Mucosa of descending colon (tissue), 3 donors: ENCODE measurements around the gene UMAD1. TPM values are rescaled to one million over a fixed set of nuclear protein-coding genes. Genes with fewer than 3 reads are reported as not detected.

Experiments
- ATAC-seq: fragments of 200-7000 bp; cut with Tn5 transposase; one replicate; pipeline ENCODE4 v1.9.1; 2020; ENCODE audit warnings: mild to moderate bottlenecking, moderate library complexity
- DNase-seq, 3 donors: peaks; one replicate each; pipeline ENCODE4 v3.0.0-alpha.2; 2020
- H3K36me3 ChIP-seq: fragments of 200-600 bp; one replicate; pipeline ENCODE4 v1.8.0; 2021; ENCODE audit warnings: low read depth, mild to moderate bottlenecking
- H3K4me1 ChIP-seq: fragments of 200-600 bp; one replicate; pipeline ENCODE4 v1.8.0; 2021; ENCODE audit warnings: low read depth, mild to moderate bottlenecking
- H3K4me3 ChIP-seq: fragments of 200-600 bp; one replicate; pipeline ENCODE4 v1.8.0; 2021; ENCODE audit warnings: mild to moderate bottlenecking
- H3K9me3 ChIP-seq: fragments of 200-600 bp; one replicate; pipeline ENCODE4 v1.8.0; 2021; ENCODE audit warnings: mild to moderate bottlenecking
- intact Hi-C, 2 donors: fragments of 100-400 bp; cut with DNase I in 1 of 2; cut with micrococcal nuclease in 1 of 2; formaldehyde crosslinking; loops; one replicate each; pipeline versions ENCODE4 v1.11.0 to v1.11.1; 2022; cut with DNase I, micrococcal nuclease
- total RNA-seq, 3 donors: library from RNA; stranded (reverse); fragmentation: NEBNext Ultra II Directional in 2 of 3; extraction: Animal tissue kit (Norgen Biotek cat#: 25700) in 2 of 3; gene quantifications; one replicate each; pipeline versions ENCODE4 v1.2.1 to v1.2.4, GENCODE V29; 2021 to 2023
- TF ChIP-seq, protein P1 (sequence below): fragments of 200-600 bp; IDR thresholded peaks from one replicate; pipeline ENCODE4 v1.8.0; 2022; ENCODE audit warnings: antibody characterized with exemption, mild to moderate bottlenecking
- donor health status: DM: no; HTN: no; CAD: no; lungs with moderate emphysema.
- donor health status: DM: no; HTN: no; CAD: no.
- donor health status: DM: no; HTN: yes; CAD: no.

Gene UMAD1
- total RNA-seq, 3 donors from 2014 or later, result 18.5 to 22.1 (median 18.6) TPM

DNA sequence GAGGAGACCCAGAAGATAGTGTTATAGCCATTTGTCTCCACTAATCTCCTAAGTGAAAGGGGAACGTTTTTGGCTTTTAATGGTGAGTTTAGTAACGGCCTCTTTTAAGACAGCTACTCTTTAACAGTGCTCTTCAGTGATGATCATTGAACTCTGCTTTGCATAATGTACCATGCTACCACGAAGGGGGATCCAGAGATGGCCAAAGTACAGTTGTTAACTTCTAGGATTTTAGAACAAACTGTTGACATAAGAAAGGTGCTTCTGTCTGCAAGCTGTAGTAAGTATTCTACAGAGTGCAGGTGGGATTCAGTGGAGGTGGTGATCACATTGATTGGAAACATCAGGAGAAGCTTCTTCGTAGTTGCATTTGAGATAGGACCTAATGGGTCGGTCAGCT lies 192.0 kb downstream of the UMAD1 start:
- no peak for ATAC-seq
- Histone ChIP-seq H3K36me3 (no peaks in the 10 kb centered on the region), H3K9me3 (no peaks in the 10 kb centered on the region), H3K4me3 (no peak overlapping the region), H3K4me1 (no peaks in the 10 kb centered on the region)
- intact Hi-C loops, result no loop called here
- no peak for DNase-seq
- TF ChIP-seq, protein P1, sequence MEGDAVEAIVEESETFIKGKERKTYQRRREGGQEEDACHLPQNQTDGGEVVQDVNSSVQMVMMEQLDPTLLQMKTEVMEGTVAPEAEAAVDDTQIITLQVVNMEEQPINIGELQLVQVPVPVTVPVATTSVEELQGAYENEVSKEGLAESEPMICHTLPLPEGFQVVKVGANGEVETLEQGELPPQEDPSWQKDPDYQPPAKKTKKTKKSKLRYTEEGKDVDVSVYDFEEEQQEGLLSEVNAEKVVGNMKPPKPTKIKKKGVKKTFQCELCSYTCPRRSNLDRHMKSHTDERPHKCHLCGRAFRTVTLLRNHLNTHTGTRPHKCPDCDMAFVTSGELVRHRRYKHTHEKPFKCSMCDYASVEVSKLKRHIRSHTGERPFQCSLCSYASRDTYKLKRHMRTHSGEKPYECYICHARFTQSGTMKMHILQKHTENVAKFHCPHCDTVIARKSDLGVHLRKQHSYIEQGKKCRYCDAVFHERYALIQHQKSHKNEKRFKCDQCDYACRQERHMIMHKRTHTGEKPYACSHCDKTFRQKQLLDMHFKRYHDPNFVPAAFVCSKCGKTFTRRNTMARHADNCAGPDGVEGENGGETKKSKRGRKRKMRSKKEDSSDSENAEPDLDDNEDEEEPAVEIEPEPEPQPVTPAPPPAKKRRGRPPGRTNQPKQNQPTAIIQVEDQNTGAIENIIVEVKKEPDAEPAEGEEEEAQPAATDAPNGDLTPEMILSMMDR, result no peak

DNA sequence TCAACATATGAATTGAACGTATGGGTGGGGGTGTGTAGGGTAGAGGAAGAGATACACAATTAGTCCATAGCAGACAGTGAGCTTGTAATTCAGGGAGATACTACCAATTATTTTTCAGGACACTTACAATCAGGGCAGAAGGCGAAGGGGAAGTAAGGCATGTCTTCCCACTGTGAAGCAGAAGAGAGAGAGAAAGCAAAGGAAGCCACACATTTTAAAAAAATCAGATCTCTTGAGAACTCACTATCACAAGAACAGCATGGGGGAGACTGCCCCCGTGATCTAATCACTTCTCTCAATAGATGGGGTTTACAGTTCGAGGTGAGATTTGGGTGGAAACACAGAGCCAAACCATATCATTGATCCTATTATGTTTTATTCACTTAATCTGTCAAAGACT lies 194.2 kb downstream of the UMAD1 start:
- DNase-seq (no peak), ATAC-seq (no peak)
- Histone ChIP-seq H3K4me3 (no peak overlapping the region), H3K36me3 (no peaks in the 10 kb centered on the region), H3K4me1 (no peaks in the 10 kb centered on the region), H3K9me3 (no peaks in the 10 kb centered on the region)
- TF ChIP-seq, protein P1, result no peak
- intact Hi-C loops, result no loop called here

DNA sequence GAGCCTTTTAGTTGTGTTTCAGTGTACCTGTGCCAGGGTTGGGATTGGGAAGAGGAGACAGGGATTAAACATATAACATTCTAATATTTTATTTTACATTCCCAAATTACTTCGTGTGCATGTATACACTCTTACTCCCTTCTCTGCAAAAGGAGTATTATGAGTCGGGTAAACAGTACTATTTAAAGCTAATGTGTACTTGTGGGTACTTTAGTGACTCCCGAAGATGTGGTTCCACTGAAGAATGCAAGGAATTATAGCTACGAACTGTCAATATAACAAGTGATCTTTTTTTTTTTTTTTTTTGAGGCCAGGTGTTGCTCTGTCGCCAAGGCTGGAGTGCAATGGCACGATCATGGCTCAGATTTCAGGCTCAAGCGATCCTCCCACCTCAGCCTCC lies 200.5 kb downstream of the UMAD1 start:
- intact Hi-C loops, result no loop called here
- Histone ChIP-seq H3K4me3 (no peak overlapping the region), H3K9me3 (no peaks in the 10 kb centered on the region), H3K36me3 (no peaks in the 10 kb centered on the region), H3K4me1 (no peaks in the 10 kb centered on the region)
- TF ChIP-seq, protein P1, result no peak
- DNase-seq (no peak), ATAC-seq (no peak)

DNA sequence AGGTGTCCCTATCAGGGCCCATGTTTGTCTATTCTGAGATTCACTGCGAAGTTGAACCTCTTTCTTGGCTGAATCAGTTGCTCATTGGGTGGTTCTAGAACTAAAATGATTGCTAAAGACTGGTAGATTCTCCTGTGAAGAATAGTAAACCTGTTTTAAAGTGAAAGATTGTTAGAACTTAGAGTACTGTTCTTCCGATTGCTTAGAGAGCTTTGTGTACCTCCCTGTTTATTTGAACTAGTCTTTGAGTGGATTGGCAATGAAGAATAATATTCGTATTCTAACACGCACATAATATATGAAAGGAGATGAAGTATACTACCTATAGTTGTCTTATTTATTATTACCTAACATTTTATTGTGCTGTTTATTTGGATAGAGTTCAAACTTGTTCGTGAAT lies 202.7 kb downstream of the UMAD1 start:
- Histone ChIP-seq H3K36me3 (no peaks in the 10 kb centered on the region), H3K4me1 (no peaks in the 10 kb centered on the region), H3K9me3 (no peaks in the 10 kb centered on the region), H3K4me3 (no peak overlapping the region)
- TF ChIP-seq, protein P1, result no peak
- intact Hi-C loops, result no loop called here
- ATAC-seq (no peak), DNase-seq (no peak)

DNA sequence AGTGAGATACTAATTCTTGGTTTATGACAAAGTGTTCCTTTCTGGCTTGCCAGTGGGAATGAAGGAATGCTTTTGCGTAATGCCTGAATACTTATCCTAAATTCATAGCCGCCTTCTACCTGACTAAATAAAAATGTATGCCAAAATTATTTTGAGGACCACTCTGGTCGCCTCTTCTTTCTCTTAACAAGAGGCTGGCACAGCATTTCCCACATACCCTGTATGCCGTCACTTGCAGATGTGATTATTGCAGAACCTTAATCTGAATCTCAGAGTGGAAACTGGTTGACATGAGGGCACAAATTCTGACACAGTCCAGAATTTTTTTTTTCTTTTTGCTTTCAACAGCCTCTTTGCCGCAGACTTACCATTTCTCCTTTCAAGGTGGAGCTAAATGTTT lies 203.4 kb downstream of the UMAD1 start:
- ATAC-seq, result no peak
- no peak overlapping the region for H3K4me3 ChIP-seq
- intact Hi-C loops, result no loop called here
- DNase-seq, result no peak
- TF ChIP-seq, protein P1, result no peak
- no peaks in the 10 kb centered on the region for H3K9me3 ChIP-seq
- H3K4me1 ChIP-seq, result no peaks in the 10 kb centered on the region
- H3K36me3 ChIP-seq, result no peaks in the 10 kb centered on the region

GRCh38 chr7:7848246-7848645 lies 207.7 kb downstream of the UMAD1 start:
- intact Hi-C loops, result no loop called here
- Histone ChIP-seq H3K4me3 (no peak overlapping the region), H3K36me3 (no peaks in the 10 kb centered on the region), H3K4me1 (no peaks in the 10 kb centered on the region), H3K9me3 (no peaks in the 10 kb centered on the region)
- TF ChIP-seq, protein P1, result no peak
- ATAC-seq (no peak), DNase-seq (no peak)
